G401 (cell line): Measurements from ENCODE around the gene LANCL2. TPM values are rescaled to one million over a fixed set of nuclear protein-coding genes. Genes with fewer than 3 reads are reported as not detected.
A peak's percentile ranks its signal among the peaks of the same experiment; 100 is the strongest.
"Not testable (repeated sequence)": the region's sequence is repeated elsewhere in the genome, so short reads cannot be mapped to it uniquely, and the experiment has no call there.

Experiments
- DNase-seq: peaks from one replicate; pipeline ENCODE4 v3.0.0-alpha.2; 2015; ENCODE audit warnings: low spot score
- in situ Hi-C: cut with HindIII; loops from 2 replicates; pipeline ENCODE4 v1.10.0; 2016; ENCODE audit warnings: low sequenced_read_pairs, mixed read lengths
- total RNA-seq: library from RNA; depleted of rRNA; stranded (reverse); fragments of >200 nt; shearing (Covaris generic); gene quantifications from 2 replicates; pipeline ENCODE4 v1.2.3, GENCODE V29; 2014

The LANCL2 gene
- total RNA-seq, 1 experiment from 2014 or later = 19.4 TPM

DNA sequence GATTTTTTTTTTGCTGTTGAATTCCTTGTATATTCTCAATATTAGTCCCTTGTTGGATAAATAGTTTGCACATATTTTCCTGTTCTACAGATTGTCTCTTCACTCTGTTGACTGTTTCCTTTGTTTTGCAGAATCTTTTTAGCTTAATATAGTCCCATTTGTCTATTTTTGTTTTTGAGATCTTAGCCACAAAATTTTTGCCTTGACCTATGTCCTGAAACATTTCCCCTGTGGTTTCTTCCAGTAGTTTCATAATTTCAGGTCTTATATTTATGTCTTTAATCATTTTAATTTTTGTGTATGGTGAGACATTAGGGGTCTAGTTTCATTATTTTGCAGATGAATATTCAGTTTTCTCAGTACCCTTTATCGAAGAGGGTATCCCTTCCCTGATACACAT lies 92.7 kb downstream of the LANCL2 start:
- in situ Hi-C loops = no loop called here
- DNase-seq = no peak

DNA sequence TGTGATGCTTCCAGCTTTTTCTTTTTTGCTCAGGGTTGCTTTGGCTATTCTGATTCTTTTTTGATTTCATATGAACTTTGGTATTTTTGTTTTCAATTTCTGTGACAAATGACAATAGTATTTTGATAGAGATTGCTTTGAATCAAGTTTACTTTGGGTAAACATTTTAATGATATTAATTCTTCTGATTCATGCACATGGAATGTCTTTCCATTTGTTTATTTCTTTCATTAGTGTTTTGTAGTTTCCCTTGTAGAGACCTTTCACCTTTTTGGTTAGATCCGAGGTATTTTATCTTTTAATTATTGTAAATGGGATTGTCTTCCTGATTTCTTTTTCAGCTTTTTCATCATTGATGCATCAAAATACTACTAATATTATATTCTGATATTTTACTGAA lies 93.2 kb downstream of the LANCL2 start:
- in situ Hi-C loops = no loop called here

DNA sequence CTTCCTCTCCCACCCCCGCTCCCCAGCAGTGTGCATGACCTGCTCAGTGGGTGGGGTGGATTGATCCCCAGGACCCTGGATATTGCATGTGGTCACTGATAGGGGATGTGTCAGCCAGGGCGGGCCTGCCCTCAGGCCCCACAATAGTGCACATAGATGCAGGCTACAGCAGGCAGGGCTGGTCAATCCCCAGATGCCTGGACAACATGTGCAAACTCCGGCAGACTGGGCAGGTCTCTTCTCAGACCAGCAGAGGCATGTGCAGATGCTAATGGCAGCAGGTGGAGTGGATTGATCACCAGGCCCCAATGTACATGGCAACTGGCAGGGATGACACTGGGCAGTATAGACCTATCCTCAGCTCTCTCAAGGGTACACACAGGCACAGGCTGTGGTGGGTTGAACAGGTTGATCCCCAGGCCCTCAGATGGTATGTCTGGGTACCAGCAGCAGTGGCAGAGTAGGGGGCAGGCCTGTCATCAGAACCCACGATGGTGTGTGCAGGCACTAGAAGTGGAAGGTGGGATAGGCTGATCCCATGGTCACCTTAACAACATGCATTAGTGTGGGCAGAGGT lies 98.6 kb downstream of the LANCL2 start:
- in situ Hi-C loops = no loop called here
- DNase-seq = no peak

More for the DNA sequence above, 93.2 kb downstream of the LANCL2 start:
- DNase-seq = no peak

DNA sequence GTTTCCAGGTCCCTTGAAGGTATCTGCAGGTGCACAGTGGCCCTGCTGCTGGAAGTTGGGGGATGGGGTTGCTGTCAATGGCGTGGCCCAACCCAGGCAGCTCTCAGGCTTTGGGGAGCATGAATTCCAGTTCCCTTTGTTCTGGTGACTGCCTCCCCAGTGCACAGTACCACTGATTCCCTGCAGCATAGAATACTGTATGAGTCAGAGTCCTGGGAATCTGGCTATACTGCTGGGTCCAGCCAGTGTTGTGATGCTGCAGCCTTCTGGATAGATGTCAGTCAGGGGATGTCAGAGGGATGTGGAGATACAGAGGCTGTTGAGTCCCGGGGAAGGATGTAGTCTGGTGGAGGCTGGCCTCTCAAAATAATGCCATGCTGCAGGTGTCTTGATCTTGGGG lies 99.3 kb downstream of the LANCL2 start:
- DNase-seq = no peak
- in situ Hi-C loops = no loop called here

DNA sequence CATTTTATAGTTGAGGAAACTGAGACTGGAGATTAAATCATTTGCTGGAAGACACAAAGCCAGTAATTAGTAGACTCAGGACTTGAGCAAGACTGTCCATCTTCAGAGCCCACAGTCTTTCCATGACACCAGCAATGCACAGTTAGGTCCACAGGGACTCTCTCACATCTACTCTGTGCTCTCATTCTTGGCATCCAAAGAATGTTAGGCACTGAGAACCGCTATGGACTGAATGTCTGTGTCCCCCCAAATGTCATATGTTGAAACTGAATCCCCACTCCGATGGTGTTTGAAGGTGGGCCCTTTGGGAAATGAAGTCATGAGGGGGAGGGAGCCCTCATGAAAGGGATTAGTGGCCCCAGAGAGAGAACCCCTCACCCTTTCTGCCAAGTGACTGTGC lies 100.6 kb downstream of the LANCL2 start:
- no peak for DNase-seq
- in situ Hi-C loops = no loop called here

DNA sequence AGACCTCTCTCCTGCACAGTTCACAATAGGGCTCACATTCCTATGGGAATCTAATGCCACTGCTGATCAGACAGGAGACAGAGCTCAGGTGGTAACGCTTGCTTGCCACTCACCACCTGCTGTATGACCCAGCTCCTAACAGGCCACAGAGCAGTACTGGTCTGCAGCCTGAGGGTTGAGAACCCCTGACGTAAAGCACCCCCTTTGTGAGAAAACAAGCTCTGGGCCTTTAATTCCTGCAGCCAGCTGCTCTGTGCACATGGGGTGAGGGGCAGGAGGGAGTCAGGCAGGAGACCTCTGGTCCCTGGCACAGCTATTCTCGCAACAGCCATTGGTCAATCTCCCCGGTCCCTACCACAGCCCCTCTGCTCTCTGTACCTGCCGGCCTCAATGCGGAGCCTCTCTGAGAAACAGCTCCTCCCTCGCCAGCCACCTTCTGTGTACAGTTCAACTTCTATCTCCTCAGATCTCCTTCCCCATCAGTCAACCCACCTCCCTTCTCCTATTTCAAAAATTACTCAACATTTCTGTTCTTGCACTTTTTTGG lies 102.0 kb downstream of the LANCL2 start:
- DNase-seq = no peak
- in situ Hi-C loops = no loop called here

DNA sequence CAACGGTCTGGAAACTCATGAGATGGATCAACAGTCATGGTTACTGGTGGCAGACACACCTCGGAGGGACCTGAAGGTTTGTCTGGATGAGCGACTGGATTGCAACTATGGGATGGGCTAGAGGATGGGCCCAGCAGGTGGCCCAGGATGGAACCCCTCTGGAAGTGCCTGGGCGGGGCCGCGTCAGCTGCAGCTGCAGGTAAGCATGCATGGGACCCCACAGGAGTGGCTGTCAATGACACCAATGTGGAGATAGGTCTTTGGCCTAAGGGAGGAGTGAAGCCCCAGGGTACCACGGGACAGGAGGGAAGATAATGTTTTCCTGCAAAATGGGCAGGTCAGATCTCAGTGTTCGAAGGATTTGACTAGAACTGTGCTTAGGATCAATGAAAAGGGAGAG lies 103.4 kb downstream of the LANCL2 start:
- in situ Hi-C loops = no loop called here
- no peak for DNase-seq

DNA sequence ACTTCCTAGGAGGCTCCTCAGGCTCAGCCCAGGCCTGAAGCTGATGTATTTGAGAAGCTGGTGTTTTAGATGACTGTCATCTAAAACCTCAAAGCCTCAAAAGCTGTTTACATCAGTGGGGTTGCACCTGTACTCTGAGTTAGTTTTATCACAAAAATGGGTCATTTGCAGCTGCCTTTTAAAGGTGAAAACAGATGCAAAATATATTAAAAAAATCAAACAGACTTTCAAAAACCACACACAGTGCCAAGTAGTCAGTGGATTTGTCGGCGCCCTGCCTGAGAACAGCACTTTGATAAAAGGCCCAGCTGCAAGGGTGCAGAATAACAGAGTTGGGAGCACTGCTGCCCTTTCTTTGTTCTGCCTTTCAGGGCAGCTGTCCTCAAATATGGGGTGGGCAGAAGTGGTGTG lies 104.1 kb downstream of the LANCL2 start:
- DNase-seq = no peak
- in situ Hi-C loops = no loop called here

DNA sequence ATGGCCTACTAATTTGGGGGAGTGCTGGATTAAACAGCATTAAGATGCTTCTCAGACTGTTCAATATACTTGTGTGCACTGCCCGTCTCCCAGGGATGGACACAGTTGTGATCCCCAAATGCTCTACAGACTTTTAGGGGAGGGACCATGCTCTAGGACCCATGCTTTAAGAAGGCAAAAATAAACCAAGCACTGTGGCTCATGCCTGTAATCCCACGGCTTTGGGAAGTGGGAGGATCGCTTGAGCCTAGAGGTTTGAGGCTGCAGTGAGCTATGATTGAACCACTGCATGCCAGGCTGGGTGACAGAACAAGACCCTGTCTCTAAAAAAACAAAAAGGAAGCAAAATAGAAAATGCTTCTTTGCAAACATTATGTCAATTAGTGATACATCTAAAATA lies 104.6 kb downstream of the LANCL2 start:
- in situ Hi-C loops = no loop called here
- DNase-seq = no peak

DNA sequence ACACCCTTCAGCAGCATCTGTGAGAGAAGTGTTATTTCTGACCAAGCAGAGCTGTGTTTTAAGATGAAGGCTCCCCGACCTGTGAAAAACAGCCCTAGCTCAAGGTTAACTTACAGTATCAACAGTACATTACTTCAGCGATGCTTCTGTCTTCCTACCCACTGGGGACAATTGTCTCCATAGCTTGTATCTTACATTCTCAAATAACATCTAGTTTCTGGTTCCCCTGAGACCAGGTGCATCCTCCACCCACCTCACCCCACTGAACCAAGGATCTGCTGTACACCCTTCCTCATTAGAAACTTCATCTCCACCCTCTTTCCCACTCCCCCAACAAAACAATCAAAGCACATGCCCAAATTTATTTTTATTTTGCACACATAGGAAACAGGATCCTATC lies 105.1 kb downstream of the LANCL2 start:
- no peak for DNase-seq
- in situ Hi-C loops = no loop called here

DNA sequence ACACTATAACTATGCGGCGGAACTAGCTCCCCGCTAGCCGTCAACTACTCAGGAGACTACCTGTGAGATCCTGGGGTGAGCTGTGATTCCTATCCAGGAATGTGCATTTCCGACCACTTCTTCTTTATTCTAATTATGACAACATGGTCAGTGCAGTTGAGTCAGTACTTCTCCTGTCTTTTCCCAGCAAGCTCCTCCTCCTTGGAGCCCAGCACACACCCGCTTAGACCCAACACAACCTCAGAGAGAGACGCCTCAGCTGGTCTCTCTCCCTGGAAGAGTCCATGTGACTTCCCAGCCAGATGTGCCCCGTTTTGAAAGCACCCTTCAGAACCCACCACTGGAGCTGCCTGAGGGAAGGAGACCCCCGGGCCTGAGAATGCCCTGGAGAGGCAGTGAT lies 106.5 kb downstream of the LANCL2 start:
- in situ Hi-C loops = not testable (repeated sequence)

DNA sequence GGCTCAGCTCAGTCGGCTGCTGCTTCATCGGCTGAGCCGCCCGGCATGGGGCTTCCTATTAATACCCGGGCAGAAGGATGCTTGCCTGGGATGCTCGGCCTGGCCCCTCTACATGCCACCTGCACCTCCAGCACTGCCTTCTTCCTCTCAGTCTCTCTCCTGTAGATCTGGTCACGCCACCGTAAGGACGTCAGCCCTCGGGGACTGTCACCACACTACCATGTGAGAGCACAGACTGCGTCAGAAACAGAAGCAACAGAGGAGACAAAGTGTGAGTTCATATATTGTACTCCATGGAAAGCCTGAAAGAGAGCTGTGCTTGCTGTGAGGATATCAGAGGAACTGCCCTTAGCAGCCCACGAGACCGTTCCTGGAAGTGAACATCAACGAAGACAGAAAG lies 107.3 kb downstream of the LANCL2 start:
- DNase-seq, in situ Hi-C loops: not testable (repeated sequence)

More for the DNA sequence above, 106.5 kb downstream of the LANCL2 start:
- not testable (repeated sequence) for DNase-seq

DNA sequence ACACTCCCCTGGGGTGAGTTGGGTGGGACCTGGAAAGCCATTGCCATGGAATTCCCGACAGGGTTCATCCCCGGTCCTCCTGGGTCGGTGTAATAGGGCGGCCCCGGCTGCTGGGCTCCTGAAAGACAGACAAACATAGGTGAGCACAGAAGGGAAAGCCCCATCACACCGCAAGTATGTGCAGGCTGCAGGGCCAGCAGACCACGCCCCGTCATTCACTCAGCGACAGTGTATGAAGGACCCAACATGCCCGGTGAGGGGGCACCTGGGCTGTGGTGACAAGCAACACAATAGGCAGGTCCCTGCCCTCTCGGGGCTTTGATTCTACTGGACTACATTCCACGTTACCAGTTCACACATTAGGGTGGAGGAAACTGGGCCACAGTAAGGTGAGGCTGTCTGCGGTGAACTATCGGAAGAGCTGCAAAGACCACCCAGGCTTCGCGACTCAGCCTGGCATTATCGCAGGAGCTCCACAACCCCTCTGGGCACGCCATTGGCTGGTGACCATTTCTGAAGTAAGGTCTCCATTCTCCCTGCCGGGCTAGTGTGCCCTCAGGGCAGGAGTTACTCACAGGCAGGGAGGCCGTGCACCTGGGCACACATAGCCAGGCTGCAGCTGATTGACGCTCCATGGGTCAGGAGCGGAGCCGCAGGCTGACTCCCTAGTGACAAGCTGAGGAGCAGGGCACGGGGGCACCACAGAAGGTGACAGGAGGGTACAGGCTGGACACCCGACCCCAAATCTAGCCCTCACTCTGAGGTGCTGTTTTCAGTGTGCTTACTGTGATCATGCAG lies 108.0 kb downstream of the LANCL2 start:
- no peak for DNase-seq
- in situ Hi-C loops = no loop called here

DNA sequence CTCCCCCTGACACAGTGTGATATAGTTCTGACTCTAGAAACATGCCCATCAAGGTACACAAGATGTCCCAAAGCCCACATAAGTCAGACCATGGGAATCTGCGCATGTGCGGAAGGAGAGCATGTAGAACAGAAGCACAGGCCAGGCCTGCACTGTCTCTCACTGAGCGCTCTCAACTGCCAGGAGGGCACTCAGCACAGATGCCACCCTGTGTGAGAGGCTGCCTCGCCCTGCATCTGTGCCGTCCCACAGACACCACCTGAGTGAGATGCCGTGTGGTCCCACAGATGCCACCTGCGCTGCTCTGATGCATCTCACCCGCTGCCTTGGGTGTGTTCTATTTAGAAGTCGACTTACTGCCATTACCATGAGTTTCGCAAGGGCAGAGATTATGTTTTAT lies 108.8 kb downstream of the LANCL2 start:
- no peak for DNase-seq
- in situ Hi-C loops = no loop called here

DNA sequence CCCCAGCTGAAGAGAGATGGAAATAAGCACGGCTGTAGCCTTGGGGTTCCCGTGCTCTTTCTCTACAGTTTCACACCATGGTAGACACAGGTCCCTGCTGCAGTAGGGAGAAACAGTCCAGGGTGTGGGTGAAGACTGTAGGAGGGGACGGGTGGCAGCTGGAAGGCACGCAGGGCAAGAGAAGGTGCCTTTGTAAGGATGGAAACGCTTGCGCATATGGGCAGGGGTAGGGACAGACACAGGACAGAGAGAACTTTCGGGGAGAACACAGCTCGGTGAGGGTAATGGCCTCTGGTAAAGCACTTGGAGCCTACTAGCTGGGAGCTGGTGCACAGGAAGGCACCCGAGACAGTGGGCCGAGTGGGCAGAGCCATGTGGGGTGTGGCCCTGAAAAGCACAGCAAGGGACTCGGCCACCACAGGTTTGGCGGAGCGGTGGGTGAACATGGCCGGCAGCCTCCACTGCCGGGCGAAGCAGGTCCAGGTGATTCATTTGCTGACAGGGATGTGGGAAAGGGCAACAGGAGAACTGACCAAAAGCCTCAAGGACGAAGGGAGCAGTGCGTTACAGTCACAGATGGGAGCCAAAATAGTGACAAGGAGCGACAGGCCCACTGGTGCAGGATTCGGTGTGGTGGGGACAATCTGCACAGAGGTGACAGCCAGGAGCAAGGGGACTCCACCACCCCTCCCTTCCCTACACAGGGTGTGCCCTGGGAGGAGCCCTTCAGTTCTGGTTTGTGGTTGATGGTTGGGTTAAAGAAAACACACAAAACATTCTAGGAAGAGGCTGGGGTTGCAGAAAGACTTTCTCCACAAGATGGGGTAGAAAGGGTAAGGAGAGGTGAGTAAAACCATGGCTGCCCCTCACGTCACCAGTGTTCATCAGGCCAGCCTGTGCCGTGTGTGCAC lies 110.1 kb downstream of the LANCL2 start:
- in situ Hi-C loops = no loop called here
- DNase-seq = no peak

DNA sequence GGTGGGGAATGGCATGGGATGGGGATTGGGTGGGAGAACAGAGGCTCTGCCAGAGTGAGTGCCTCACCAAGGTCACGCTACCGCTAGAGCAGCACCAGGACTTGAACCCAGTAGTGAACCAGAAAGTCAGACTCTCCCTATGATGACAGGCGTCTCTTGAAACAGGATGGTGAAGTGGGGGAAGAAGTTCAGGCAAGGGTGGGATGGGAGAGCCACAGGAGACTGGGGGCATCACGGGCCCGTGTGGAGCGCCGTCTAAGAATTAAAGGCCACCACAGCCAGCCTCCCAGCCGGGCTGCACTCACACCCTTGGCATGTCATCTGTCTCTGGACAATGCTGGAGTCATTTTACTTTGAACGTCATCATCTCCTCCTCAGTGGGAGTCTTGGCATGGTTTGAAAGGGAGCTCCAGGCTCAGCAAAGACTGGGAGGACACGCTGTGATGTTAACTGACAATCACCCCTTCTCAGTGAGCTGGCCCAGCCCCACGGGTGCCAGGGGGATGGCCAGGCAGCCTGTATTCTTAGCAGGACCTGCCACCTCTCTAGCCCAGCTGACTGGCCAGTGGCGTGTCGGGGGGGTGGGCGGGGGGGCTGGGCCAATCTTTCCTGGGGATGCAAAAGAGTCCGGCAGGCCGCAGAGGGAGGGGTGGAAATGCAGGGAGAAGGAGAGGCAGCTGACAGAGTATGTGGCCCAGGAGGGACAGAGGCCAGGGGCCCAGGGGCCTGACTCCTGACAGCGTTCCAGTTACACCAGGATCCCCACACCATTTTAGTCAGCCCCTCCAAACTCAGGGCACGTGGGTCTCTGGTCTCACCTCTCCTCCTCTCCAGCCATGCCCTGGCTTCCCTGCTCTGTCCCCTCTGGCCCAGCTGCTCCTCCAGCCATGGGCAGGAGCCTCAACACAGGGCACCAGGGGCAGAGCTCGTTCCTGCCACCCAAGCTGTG lies 111.0 kb downstream of the LANCL2 start:
- in situ Hi-C loops = no loop called here
- DNase-seq = peak; percentile 42

DNA sequence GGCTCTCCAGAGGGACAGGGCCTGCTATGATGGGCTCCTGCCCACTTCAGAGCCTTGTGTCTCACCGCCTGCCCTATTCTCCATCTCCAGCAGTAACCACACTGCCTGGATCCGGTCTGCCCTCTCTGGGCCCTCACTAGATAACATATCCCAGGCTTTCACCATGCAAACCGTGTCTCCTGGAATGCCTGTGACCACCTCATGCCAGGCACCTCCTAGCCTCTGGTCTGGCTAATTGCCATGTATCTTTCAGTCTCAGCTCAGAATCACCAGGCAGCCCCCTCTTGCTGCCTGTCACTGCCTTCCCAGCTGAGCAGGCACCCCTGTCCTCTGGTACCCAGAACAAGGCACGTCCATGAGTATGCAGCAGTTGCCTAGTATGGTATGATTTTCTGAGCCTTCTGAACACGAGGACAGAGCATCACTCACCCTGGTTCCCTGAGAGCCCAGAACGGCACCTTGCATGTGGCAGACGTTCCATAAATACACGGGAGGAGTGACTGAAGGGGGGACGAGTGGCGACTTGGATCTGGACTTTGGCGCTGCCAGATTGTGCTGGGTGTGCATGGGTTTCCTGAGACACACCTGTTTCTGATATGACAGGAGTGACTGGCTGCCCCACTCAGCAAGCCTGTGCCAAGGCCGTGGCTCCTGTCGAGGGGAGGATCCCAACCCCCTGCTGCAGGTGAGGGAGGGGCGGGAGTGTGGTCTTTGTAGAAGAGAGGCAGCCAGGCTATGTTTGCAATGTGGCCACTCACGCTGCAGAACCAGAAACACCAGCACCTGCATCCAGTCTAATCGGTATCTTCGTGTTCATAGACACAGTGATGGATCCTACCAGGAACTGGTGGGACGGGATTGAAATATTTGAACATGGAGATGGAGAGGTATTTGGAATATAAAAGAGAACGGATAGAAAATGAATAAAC lies 112.0 kb downstream of the LANCL2 start:
- in situ Hi-C loops = no loop called here
- DNase-seq = no peak
